Right renal cortex interstitium (tissue), 3 donors: Measurements from ENCODE around the gene HGD. TPM values are rescaled to one million over a fixed set of nuclear protein-coding genes. Genes with fewer than 3 reads are reported as not detected.
A peak's percentile ranks its signal among the peaks of the same experiment; 100 is the strongest.
"Not testable (repeated sequence)": the region's sequence is repeated elsewhere in the genome, so short reads cannot be mapped to it uniquely, and the experiment has no call there.

Experiments used
- DNase-seq, 3 donors: peaks; one replicate each; pipeline ENCODE4 v3.0.0-alpha.2; 2013; ENCODE audit warnings: low read depth in 3 of 3, low spot score in 2 of 3
- polyA plus RNA-seq, 3 donors: library from polyadenylated mRNA; unstranded; fragments of 120-200 nt; gene quantifications; one replicate each; pipeline ENCODE4 v1.2.1, GENCODE V29; 2013; ENCODE audit not compliant: insufficient read length in 3 of 3

The HGD gene
- polyA plus RNA-seq, result 10 to 100 TPM; 76.4 to 93.1 (median 88.3) TPM

- peak in 2 of 3 donors; percentile 13 to 39 for DNase-seq
Observed at GRCh38 chr3:120682095-120682681, at the start of gene HGD. TSS of gene HGD (minus strand) at chr3:120682239. CDS start at chr3:120682111, 128 bp downstream.

GRCh38 chr3:120730576-120731542 lies 48.8 kb upstream of the HGD start:
- no peak for DNase-seq

- no peak for DNase-seq
Observed at GRCh38 chr3:120726791-120727190, 44.8 kb upstream of the HGD start.

GRCh38 chr3:120719167-120719834 lies 37.3 kb upstream of the HGD start:
- not testable (repeated sequence) for DNase-seq

GRCh38 chr3:120713262-120713661 lies 31.2 kb upstream of the HGD start:
- DNase-seq, result no peak

GRCh38 chr3:120710369-120710768 lies 28.3 kb upstream of the HGD start:
- DNase-seq, result no peak

- no peak for DNase-seq
Observed at GRCh38 chr3:120708408-120708807, 26.4 kb upstream of the HGD start.

- no peak for DNase-seq
Observed at GRCh38 chr3:120706950-120707349, 24.9 kb upstream of the HGD start.

- DNase-seq, result no peak
Observed at GRCh38 chr3:120705884-120706582, 24.0 kb upstream of the HGD start.

GRCh38 chr3:120699333-120699732 lies 17.3 kb upstream of the HGD start:
- DNase-seq, result no peak

- DNase-seq, result no peak
Observed at GRCh38 chr3:120693439-120694171, 11.6 kb upstream of the HGD start.

- no peak for DNase-seq
Observed at GRCh38 chr3:120689395-120689794, 7.4 kb upstream of the HGD start.

- no peak for DNase-seq
Observed at GRCh38 chr3:120688121-120688520, 6.1 kb upstream of the HGD start.

- no peak for DNase-seq
Observed at GRCh38 chr3:120685411-120685810, 3.4 kb upstream of the HGD start.

GRCh38 chr3:120684896-120685295 lies 2.9 kb upstream of the HGD start:
- DNase-seq, result no peak

GRCh38 chr3:120683671-120684301 lies 1.7 kb upstream of the HGD start:
- no peak for DNase-seq

GRCh38 chr3:120683213-120683612 lies 1.2 kb upstream of the HGD start:
- no peak for DNase-seq

GRCh38 chr3:120681506-120682038 lies 467 bp downstream of the HGD start:
- DNase-seq, result no peak

GRCh38 chr3:120681018-120681417 lies 1.0 kb downstream of the HGD start:
- DNase-seq, result no peak
